Naive B cell (primary cell): ENCODE results near the gene ETV3. TPM values are rescaled to one million over a fixed set of nuclear protein-coding genes. Genes with fewer than 3 reads are reported as not detected.

Experiments used
- ATAC-seq, 2 donors: fragments of 150-1000 bp; cut with Tn5 transposase; 2 replicates each; pipeline ENCODE4 v1.10.0; 2021; ENCODE audit warnings: low read depth in 2 of 2, mild to moderate bottlenecking in 2 of 2, moderate library complexity in 2 of 2
- DNase-seq: peaks from one replicate; pipeline ENCODE4 v3.0.0; 2022
- H3K27ac Mint-ChIP-seq, 6 donors: one replicate each; pipeline ENCODE4 v1.8.0; 2020 to 2022; ENCODE audit warnings: mild to moderate bottlenecking in 6 of 6, mixed read lengths in 6 of 6, moderate library complexity in 5 of 6, inconsistent platforms in 2 of 6
- H3K27me3 Mint-ChIP-seq, 3 donors: one replicate each; pipeline ENCODE4 v1.8.0; 2021 to 2022; ENCODE audit warnings: mixed read lengths in 3 of 3, mild to moderate bottlenecking in 1 of 3
- H3K36me3 Mint-ChIP-seq, 2 donors: one replicate each; pipeline ENCODE4 v1.8.0; 2020 to 2022; ENCODE audit warnings: mixed read lengths in 2 of 2, inconsistent platforms in 1 of 2, mild to moderate bottlenecking in 1 of 2
- H3K4me1 Mint-ChIP-seq, 3 donors: one replicate each; pipeline ENCODE4 v1.8.0; 2020 to 2022; ENCODE audit warnings: mixed read lengths in 3 of 3, inconsistent platforms in 1 of 3, mild to moderate bottlenecking in 1 of 3, moderate library complexity in 1 of 3
- H3K4me3 Mint-ChIP-seq, 8 donors: one replicate each; pipeline ENCODE4 v1.8.0; 2020 to 2022; ENCODE audit warnings: mild to moderate bottlenecking in 8 of 8, mixed read lengths in 8 of 8, moderate library complexity in 8 of 8, inconsistent platforms in 2 of 8
- H3K9me3 Mint-ChIP-seq, 7 donors: one replicate each; pipeline ENCODE4 v1.8.0; 2020 to 2022; ENCODE audit warnings: mixed read lengths in 7 of 7, mild to moderate bottlenecking in 5 of 7, inconsistent platforms in 2 of 7, moderate library complexity in 1 of 7
- polyA plus RNA-seq, 6 donors: library from polyadenylated mRNA; unstranded; fragments of 300-500 nt; fragmentation: Illumina TruSeq; gene quantifications; one replicate each; pipeline ENCODE4 v1.2.3, GENCODE V29; 2021; ENCODE audit warnings: low read depth in 6 of 6

Gene ETV3
- polyA plus RNA-seq, 6 donors from 2014 or later: 2.3 to 14.5 (median 12.3) TPM

- H3K27ac Mint-ChIP-seq: peak overlapping the region in 1 of 6 donors; percentile 33
- no peaks in the 10 kb centered on the region for H3K36me3 Mint-ChIP-seq
- H3K4me3 Mint-ChIP-seq: no peak overlapping the region
- DNase-seq (no peak), ATAC-seq (no peak)
- peaks cover 9 to 11% (median 10%) of the 10 kb centered on the region in 3 donors for H3K4me1 Mint-ChIP-seq
- H3K9me3 Mint-ChIP-seq: no peaks in the 10 kb centered on the region
- H3K27me3 Mint-ChIP-seq: peaks cover 0 to 11% (median 9%) of the 10 kb centered on the region in 3 donors
Measured at GRCh38 chr1:157142765-157143423, 4.7 kb upstream of the ETV3 start.

GRCh38 chr1:157142201-157142600, 4.0 kb upstream of the ETV3 start:
- ATAC-seq (no peak), DNase-seq (no peak)
- H3K27me3 Mint-ChIP-seq: peaks cover 0 to 11% (median 8%) of the 10 kb centered on the region in 3 donors
- peak overlapping the region in 1 of 6 donors; percentile 52 for H3K27ac Mint-ChIP-seq
- peak overlapping the region in 1 of 8 donors; percentile 83 for H3K4me3 Mint-ChIP-seq
- H3K4me1 Mint-ChIP-seq: peaks cover 16 to 18% (median 17%) of the 10 kb centered on the region in 3 donors
- H3K36me3 Mint-ChIP-seq: no peaks in the 10 kb centered on the region
- no peaks in the 10 kb centered on the region for H3K9me3 Mint-ChIP-seq

GRCh38 chr1:157141212-157141855, 3.1 kb upstream of the ETV3 start:
- H3K4me3 Mint-ChIP-seq: peak overlapping the region in 1 of 8 donors; percentile 83
- H3K27me3 Mint-ChIP-seq: peaks cover 0 to 11% (median 0%) of the 10 kb centered on the region in 3 donors
- ATAC-seq: no peak

GRCh38 chr1:157140063-157140588, 1.9 kb upstream of the ETV3 start:
- DNase-seq (no peak), ATAC-seq (no peak)
- Mint-ChIP-seq H3K27me3 (peaks cover 0 to 11% (median 0%) of the 10 kb centered on the region in 3 donors), H3K36me3 (peaks cover 5 to 9% of the 10 kb centered on the region in 2 donors), H3K4me1 (peaks cover 28 to 33% (median 31%) of the 10 kb centered on the region in 3 donors), H3K4me3 (peak overlapping the region in 2 of 8 donors; percentile 25 to 83), H3K27ac (peak overlapping the region in 4 of 6 donors; percentile 12 to 97 (median 63)), H3K9me3 (no peaks in the 10 kb centered on the region)

More at GRCh38 chr1:157141212-157141855, 3.1 kb upstream of the ETV3 start:
- H3K9me3 Mint-ChIP-seq: no peaks in the 10 kb centered on the region
- H3K36me3 Mint-ChIP-seq: peaks cover 0 to 2% of the 10 kb centered on the region in 2 donors
- H3K4me1 Mint-ChIP-seq: peaks cover 23 to 26% (median 24%) of the 10 kb centered on the region in 3 donors
- peak overlapping the region in 5 of 6 donors; percentile 1 to 81 (median 33) for H3K27ac Mint-ChIP-seq
- DNase-seq: no peak

GRCh38 chr1:157139052-157139715, 989 bp upstream of the ETV3 start:
- DNase-seq: no peak
- Mint-ChIP-seq H3K36me3 (peaks cover 14 to 15% of the 10 kb centered on the region in 2 donors), H3K4me1 (peaks cover 33 to 36% (median 35%) of the 10 kb centered on the region in 3 donors), H3K27me3 (peaks cover 0 to 8% (median 0%) of the 10 kb centered on the region in 3 donors), H3K9me3 (no peaks in the 10 kb centered on the region), H3K4me3 (peak overlapping the region; percentile 83 to 97 (median 89)), H3K27ac (peak overlapping the region; percentile 95 to 99 (median 98))
- ATAC-seq: no peak

- Mint-ChIP-seq H3K4me1 (peaks cover 33 to 36% (median 36%) of the 10 kb centered on the region in 3 donors), H3K27ac (peak overlapping the region; percentile 93 to 98 (median 96)), H3K4me3 (peak overlapping the region; percentile 83 to 97 (median 95)), H3K9me3 (no peaks in the 10 kb centered on the region), H3K36me3 (peaks cover 19 to 28% of the 10 kb centered on the region in 2 donors), H3K27me3 (no peaks in the 10 kb centered on the region)
- ATAC-seq: peak; percentile 4 to 18
- peak; percentile 27 for DNase-seq
Measured at GRCh38 chr1:157137408-157138219, 581 bp downstream of the ETV3 start.

GRCh38 chr1:157137046-157137407, 1.2 kb downstream of the ETV3 start:
- peaks cover 25 to 28% of the 10 kb centered on the region in 2 donors for H3K36me3 Mint-ChIP-seq
- ATAC-seq: no peak
- H3K4me1 Mint-ChIP-seq: peaks cover 36 to 37% (median 36%) of the 10 kb centered on the region in 3 donors
- no peak for DNase-seq
- H3K4me3 Mint-ChIP-seq: peak overlapping the region; percentile 83 to 97 (median 95)
- H3K27me3 Mint-ChIP-seq: no peaks in the 10 kb centered on the region
- H3K9me3 Mint-ChIP-seq: no peaks in the 10 kb centered on the region
- peak overlapping the region; percentile 93 to 98 (median 96) for H3K27ac Mint-ChIP-seq

GRCh38 chr1:157136133-157136532, 2.1 kb downstream of the ETV3 start:
- Mint-ChIP-seq H3K9me3 (no peaks in the 10 kb centered on the region), H3K4me3 (peak overlapping the region in 5 of 8 donors; percentile 1 to 97 (median 94)), H3K4me1 (peaks cover 36 to 37% (median 36%) of the 10 kb centered on the region in 3 donors), H3K27ac (peak overlapping the region in 4 of 6 donors; percentile 1 to 97 (median 27)), H3K27me3 (no peaks in the 10 kb centered on the region), H3K36me3 (peaks cover 27 to 32% of the 10 kb centered on the region in 2 donors)
- DNase-seq: no peak
- no peak for ATAC-seq

GRCh38 chr1:157135646-157136045, 2.5 kb downstream of the ETV3 start:
- Mint-ChIP-seq H3K27me3 (no peaks in the 10 kb centered on the region), H3K4me3 (peak overlapping the region in 2 of 8 donors; percentile 58 to 83), H3K36me3 (peaks cover 27 to 34% of the 10 kb centered on the region in 2 donors), H3K4me1 (peaks cover 36 to 37% (median 36%) of the 10 kb centered on the region in 3 donors), H3K27ac (no peak overlapping the region), H3K9me3 (no peaks in the 10 kb centered on the region)
- ATAC-seq (no peak), DNase-seq (no peak)

- no peak for ATAC-seq
- Mint-ChIP-seq H3K9me3 (no peaks in the 10 kb centered on the region), H3K4me1 (peaks cover 36 to 37% (median 36%) of the 10 kb centered on the region in 3 donors), H3K4me3 (peak overlapping the region in 1 of 8 donors; percentile 11), H3K36me3 (peaks cover 27 to 34% of the 10 kb centered on the region in 2 donors), H3K27me3 (no peaks in the 10 kb centered on the region), H3K27ac (peak overlapping the region in 2 of 6 donors; percentile 73 to 79)
- DNase-seq: no peak
Measured at GRCh38 chr1:157135070-157135469, 3.1 kb downstream of the ETV3 start.

GRCh38 chr1:157134442-157134841, 3.8 kb downstream of the ETV3 start:
- peaks cover 27 to 34% of the 10 kb centered on the region in 2 donors for H3K36me3 Mint-ChIP-seq
- ATAC-seq: no peak
- H3K9me3 Mint-ChIP-seq: no peaks in the 10 kb centered on the region
- H3K4me1 Mint-ChIP-seq: peaks cover 35 to 37% (median 35%) of the 10 kb centered on the region in 3 donors
- peak overlapping the region in 1 of 6 donors; percentile 11 for H3K27ac Mint-ChIP-seq
- no peak for DNase-seq
- H3K27me3 Mint-ChIP-seq: no peaks in the 10 kb centered on the region
- peak overlapping the region in 1 of 8 donors; percentile 11 for H3K4me3 Mint-ChIP-seq

- Mint-ChIP-seq H3K27ac (peak overlapping the region in 1 of 6 donors; percentile 8), H3K27me3 (no peaks in the 10 kb centered on the region), H3K9me3 (no peaks in the 10 kb centered on the region), H3K4me1 (peaks cover 27 to 29% (median 28%) of the 10 kb centered on the region in 3 donors), H3K36me3 (peaks cover 27 to 37% of the 10 kb centered on the region in 2 donors), H3K4me3 (peak overlapping the region in 1 of 8 donors; percentile 25)
- no peak for ATAC-seq
- no peak for DNase-seq
Measured at GRCh38 chr1:157133426-157133825, 4.8 kb downstream of the ETV3 start.
